Spleen (tissue), 7 donors: Measurements from ENCODE around the gene OR52E4.

Experiments
- CTCF ChIP-seq, 11 experiments: fragments of 200-600 bp in 7 of 11; fragments of 450-650 bp in 4 of 11; sonication (generic) in 4 of 11; IDR thresholded peaks in 8 of 11; conservative IDR thresholded peaks in 3 of 11; 1 replicate in 7 of 11; 2 replicates in 4 of 11; pipeline versions ENCODE4 v1.4.0 to v1.8.0; 2016 to 2021; ENCODE audit warnings: antibody characterized with exemption in 11 of 11, inconsistent platforms in 4 of 11, mild to moderate bottlenecking in 1 of 11
- POLR2A ChIP-seq, 3 donors: fragments of 450-650 bp; IDR thresholded peaks; one replicate each; pipeline ENCODE4 v1.5.1; 2017; ENCODE audit warnings: antibody characterized with exemption in 3 of 3, mild to moderate bottlenecking in 1 of 3
- POLR2AphosphoS5 ChIP-seq, 3 donors: sonication (generic); formaldehyde crosslinking; IDR thresholded peaks; one replicate each; pipeline ENCODE4 v1.5.1; 2017; ENCODE audit warnings: antibody characterized with exemption in 3 of 3
- donor health status: DM: no; HTN: no; CAD: no; lungs with moderate emphysema.
- donor health status: DM: no; HTN: no; CAD: no.
- donor health status: DM: no; HTN: no; CAD: no.

- TF ChIP-seq CTCF (IDR thresholded peaks at IDR 0.05 in 8 of 11, conservative IDR thresholded peaks at IDR 0.05 in 3 of 11): no peak
- TF ChIP-seq POLR2AphosphoS5 (IDR thresholded peaks at IDR 0.05): no peak
- TF ChIP-seq POLR2A (IDR thresholded peaks at IDR 0.05): no peak
Measured at GRCh38 chr11:5932671-5933070, 52.2 kb downstream of the OR52E4 start.
